Activated CD4-positive, alpha-beta T cell treated with anti-CD3 and anti-CD28 coated beads, Interleukin-2, amount 10 ng/mL, durations not matched to agents 7 days and 5 days (primary cell): ENCODE data around the gene CCDC71. TPM values are rescaled to one million over a fixed set of nuclear protein-coding genes. Genes with fewer than 3 reads are reported as not detected.

ENCODE experiments used
- CTCF ChIA-PET: fragments of 350-600 bp; sonication (Branson Sonifier 250); formaldehyde crosslinking; loops from one replicate; lab custom pipeline; 2021; ENCODE audit warnings: antibody characterized with exemption; lab: Charles Lee
- POLR2A ChIA-PET: fragments of 350-600 bp; sonication (Branson Sonifier 250); formaldehyde crosslinking; loops from one replicate; lab custom pipeline; 2021; ENCODE audit warnings: antibody characterized with exemption; lab: Charles Lee
- DNase-seq: peaks from one replicate; pipeline ENCODE4 v3.0.0-alpha.2; 2020
- H3K27ac Mint-ChIP-seq: one replicate; pipeline ENCODE4 v1.8.0; 2021; ENCODE audit warnings: mild to moderate bottlenecking, moderate library complexity, mixed read lengths
- H3K27me3 Mint-ChIP-seq: one replicate; pipeline ENCODE4 v1.8.0; 2021; ENCODE audit warnings: mixed read lengths
- H3K36me3 Mint-ChIP-seq: one replicate; pipeline ENCODE4 v1.8.0; 2021; ENCODE audit warnings: low read depth, mixed read lengths
- H3K4me1 Mint-ChIP-seq: one replicate; pipeline ENCODE4 v1.8.0; 2021; ENCODE audit warnings: mixed read lengths
- H3K4me3 Mint-ChIP-seq: one replicate; pipeline ENCODE4 v1.8.0; 2021; ENCODE audit warnings: mild to moderate bottlenecking, moderate library complexity, mixed read lengths
- H3K9me3 Mint-ChIP-seq: one replicate; pipeline ENCODE4 v1.8.0; 2021; ENCODE audit warnings: mixed read lengths
- total RNA-seq, 2 experiments: library from RNA; stranded (reverse); gene quantifications; one replicate each; pipeline ENCODE4 v1.2.3, GENCODE V29; 2021

CCDC71 gene
- total RNA-seq, 2 experiments from 2014 or later: 21.7 to 22.2 TPM

GRCh38 chr3:49177073-49177472 is 10.9 kb upstream of the CCDC71 start:
- no peak overlapping the region for H3K4me3 Mint-ChIP-seq
- no peak overlapping the region for H3K27ac Mint-ChIP-seq
- H3K4me1 Mint-ChIP-seq: no peaks in the 10 kb centered on the region
- DNase-seq: no peak
- ChIA-PET CTCF (interaction anchor here (1.1 kb wide), 1 partner anchor 272 kb away, joined by 4 read pairs; no protein-coding TSS in a partner anchor), POLR2A (no interaction called here)
- H3K27me3 Mint-ChIP-seq: peaks cover 14% of the 10 kb centered on the region
- no peaks in the 10 kb centered on the region for H3K9me3 Mint-ChIP-seq
- no peaks in the 10 kb centered on the region for H3K36me3 Mint-ChIP-seq

- ChIA-PET CTCF (interaction anchor here (0.7 to 1.0 kb wide), 3 partner anchors 18 to 274 kb away, joined by 3 read pairs; no protein-coding TSS in a partner anchor), POLR2A (no interaction called here)
- H3K9me3 Mint-ChIP-seq: no peaks in the 10 kb centered on the region
- no peak overlapping the region for H3K27ac Mint-ChIP-seq
- H3K4me3 Mint-ChIP-seq: no peak overlapping the region
- no peaks in the 10 kb centered on the region for H3K36me3 Mint-ChIP-seq
- no peak for DNase-seq
- H3K27me3 Mint-ChIP-seq: peaks cover 9% of the 10 kb centered on the region
- H3K4me1 Mint-ChIP-seq: peaks cover 8% of the 10 kb centered on the region
Observed at GRCh38 chr3:49175530-49175929, 9.4 kb upstream of the CCDC71 start.

GRCh38 chr3:49174397-49174985 is 8.4 kb upstream of the CCDC71 start:
- POLR2A ChIA-PET: no interaction called here
- H3K4me1 Mint-ChIP-seq: peaks cover 14% of the 10 kb centered on the region
- CTCF ChIA-PET: no interaction called here
- H3K36me3 Mint-ChIP-seq: no peaks in the 10 kb centered on the region
- H3K9me3 Mint-ChIP-seq: no peaks in the 10 kb centered on the region
- no peak overlapping the region for H3K27ac Mint-ChIP-seq
- no peak for DNase-seq
- peaks cover 8% of the 10 kb centered on the region for H3K27me3 Mint-ChIP-seq
- H3K4me3 Mint-ChIP-seq: no peak overlapping the region

GRCh38 chr3:49173792-49174170 is 7.7 kb upstream of the CCDC71 start:
- no peaks in the 10 kb centered on the region for H3K9me3 Mint-ChIP-seq
- H3K36me3 Mint-ChIP-seq: no peaks in the 10 kb centered on the region
- no peak overlapping the region for H3K4me3 Mint-ChIP-seq
- ChIA-PET POLR2A (no interaction called here), CTCF (no interaction called here)
- H3K27ac Mint-ChIP-seq: no peak overlapping the region
- DNase-seq: no peak
- peaks cover 14% of the 10 kb centered on the region for H3K4me1 Mint-ChIP-seq
- H3K27me3 Mint-ChIP-seq: peaks cover under 1% of the 10 kb centered on the region

- POLR2A ChIA-PET: no interaction called here
- Mint-ChIP-seq H3K9me3 (no peaks in the 10 kb centered on the region), H3K36me3 (no peaks in the 10 kb centered on the region), H3K27ac (no peak overlapping the region), H3K27me3 (no peaks in the 10 kb centered on the region), H3K4me3 (no peak overlapping the region), H3K4me1 (peaks cover 14% of the 10 kb centered on the region)
- CTCF ChIA-PET: no interaction called here
- no peak for DNase-seq
Observed at GRCh38 chr3:49173116-49173791, 7.1 kb upstream of the CCDC71 start.

GRCh38 chr3:49172551-49173041 is 6.5 kb upstream of the CCDC71 start:
- H3K4me3 Mint-ChIP-seq: no peak overlapping the region

GRCh38 chr3:49171775-49172500 is 5.8 kb upstream of the CCDC71 start:
- no peaks in the 10 kb centered on the region for H3K27me3 Mint-ChIP-seq
- peaks cover 14% of the 10 kb centered on the region for H3K4me1 Mint-ChIP-seq
- peak overlapping the region; percentile 40 for H3K4me3 Mint-ChIP-seq
- no peaks in the 10 kb centered on the region for H3K9me3 Mint-ChIP-seq
- POLR2A ChIA-PET: no interaction called here
- CTCF ChIA-PET: interaction anchor here (0.8 to 2.8 kb wide), 6 partner anchors 9 to 352 kb away, joined by 3 to 27 read pairs (median 4); no protein-coding TSS in a partner anchor
- DNase-seq: no peak
- no peaks in the 10 kb centered on the region for H3K36me3 Mint-ChIP-seq
- H3K27ac Mint-ChIP-seq: no peak overlapping the region

More at GRCh38 chr3:49172551-49173041, 6.5 kb upstream of the CCDC71 start:
- no peak for DNase-seq
- Mint-ChIP-seq H3K4me1 (peaks cover 14% of the 10 kb centered on the region), H3K36me3 (no peaks in the 10 kb centered on the region), H3K27me3 (no peaks in the 10 kb centered on the region), H3K27ac (no peak overlapping the region), H3K9me3 (no peaks in the 10 kb centered on the region)
- ChIA-PET CTCF (interaction anchor here (2.7 kb wide), 1 partner anchor 11 kb away, joined by 10 read pairs; no protein-coding TSS in a partner anchor), POLR2A (no interaction called here)

GRCh38 chr3:49171119-49171774 is 5.1 kb upstream of the CCDC71 start, which contains the start of gene KLHDC8B:
KLHDC8B (plus strand) TSS chr3:49171598; CDS start chr3:49172770, 1,172 bp downstream.
- POLR2A ChIA-PET: interaction anchor here (1.0 kb wide), 1 partner anchor 67 kb away, joined by 3 read pairs; no protein-coding TSS in a partner anchor
- CTCF ChIA-PET: interaction anchor here (0.6 to 2.8 kb wide), 20 partner anchors 9 to 385 kb away, joined by 3 to 27 read pairs (median 4); partner anchors contain the start of genes NDUFAF3, USP19 and WDR6
- Mint-ChIP-seq H3K27ac (peak within 1 kb of the TSS; percentile 75), H3K4me3 (peak within 1 kb of the TSS; percentile 71), H3K36me3 (peaks cover 5% of the 10 kb centered on the region), H3K27me3 (no peaks in the 10 kb centered on the region), H3K9me3 (no peaks in the 10 kb centered on the region), H3K4me1 (peaks cover 19% of the 10 kb centered on the region)
- DNase-seq: peak; percentile 81

GRCh38 chr3:49170744-49171118 is 4.6 kb upstream of the CCDC71 start:
- CTCF ChIA-PET: interaction anchor here (0.6 to 2.8 kb wide), 18 partner anchors 9 to 386 kb away, joined by 3 to 27 read pairs (median 4); partner anchors contain the start of genes NDUFAF3, USP19 and WDR6

GRCh38 chr3:49166752-49167556 is 823 bp upstream of the CCDC71 start:
- Mint-ChIP-seq H3K4me1 (peaks cover 50% of the 10 kb centered on the region), H3K36me3 (peaks cover 28% of the 10 kb centered on the region), H3K4me3 (peak overlapping the region; percentile 85), H3K27ac (peak overlapping the region; percentile 94), H3K9me3 (no peaks in the 10 kb centered on the region), H3K27me3 (no peaks in the 10 kb centered on the region)
- no peak for DNase-seq
- POLR2A ChIA-PET: no interaction called here
- CTCF ChIA-PET: no interaction called here

More at GRCh38 chr3:49170744-49171118, 4.6 kb upstream of the CCDC71 start:
- POLR2A ChIA-PET: interaction anchor here (1.0 kb wide), 1 partner anchor 68 kb away, joined by 3 read pairs; no protein-coding TSS in a partner anchor
- H3K27ac Mint-ChIP-seq: peak overlapping the region; percentile 68
- no peaks in the 10 kb centered on the region for H3K27me3 Mint-ChIP-seq
- H3K4me3 Mint-ChIP-seq: peak overlapping the region; percentile 71
- peaks cover 21% of the 10 kb centered on the region for H3K4me1 Mint-ChIP-seq
- H3K9me3 Mint-ChIP-seq: no peaks in the 10 kb centered on the region
- no peak for DNase-seq
- H3K36me3 Mint-ChIP-seq: peaks cover 7% of the 10 kb centered on the region

- Mint-ChIP-seq H3K27me3 (no peaks in the 10 kb centered on the region), H3K36me3 (peaks cover 31% of the 10 kb centered on the region), H3K4me1 (peaks cover 47% of the 10 kb centered on the region), H3K9me3 (no peaks in the 10 kb centered on the region), H3K4me3 (peak overlapping the region; percentile 92), H3K27ac (peak overlapping the region; percentile 91)
- POLR2A ChIA-PET: no interaction called here
- DNase-seq: no peak
- CTCF ChIA-PET: interaction anchor here (0.8 to 1.5 kb wide), 3 partner anchors 9 to 175 kb away, joined by 3 read pairs; partner anchors contain the start of gene USP4
Observed at GRCh38 chr3:49164983-49165720, 979 bp downstream of the CCDC71 start.
